ENCODE results near the gene NRN1L.
A peak's percentile ranks its signal among the peaks of the same experiment; 100 is the strongest.
"Not testable (repeated sequence)": the region's sequence is repeated elsewhere in the genome, so short reads cannot be mapped to it uniquely, and the experiment has no call there.

The NRN1L gene

GRCh38 chr16:67862623-67863583 lies 21.8 kb upstream of the NRN1L start:
- no peak for DNase-seq (ENCODE audit: extremely low read depth, low read depth)
- TF ChIP-seq, protein P1, sequence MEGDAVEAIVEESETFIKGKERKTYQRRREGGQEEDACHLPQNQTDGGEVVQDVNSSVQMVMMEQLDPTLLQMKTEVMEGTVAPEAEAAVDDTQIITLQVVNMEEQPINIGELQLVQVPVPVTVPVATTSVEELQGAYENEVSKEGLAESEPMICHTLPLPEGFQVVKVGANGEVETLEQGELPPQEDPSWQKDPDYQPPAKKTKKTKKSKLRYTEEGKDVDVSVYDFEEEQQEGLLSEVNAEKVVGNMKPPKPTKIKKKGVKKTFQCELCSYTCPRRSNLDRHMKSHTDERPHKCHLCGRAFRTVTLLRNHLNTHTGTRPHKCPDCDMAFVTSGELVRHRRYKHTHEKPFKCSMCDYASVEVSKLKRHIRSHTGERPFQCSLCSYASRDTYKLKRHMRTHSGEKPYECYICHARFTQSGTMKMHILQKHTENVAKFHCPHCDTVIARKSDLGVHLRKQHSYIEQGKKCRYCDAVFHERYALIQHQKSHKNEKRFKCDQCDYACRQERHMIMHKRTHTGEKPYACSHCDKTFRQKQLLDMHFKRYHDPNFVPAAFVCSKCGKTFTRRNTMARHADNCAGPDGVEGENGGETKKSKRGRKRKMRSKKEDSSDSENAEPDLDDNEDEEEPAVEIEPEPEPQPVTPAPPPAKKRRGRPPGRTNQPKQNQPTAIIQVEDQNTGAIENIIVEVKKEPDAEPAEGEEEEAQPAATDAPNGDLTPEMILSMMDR (IDR thresholded peaks at IDR 0.05; ENCODE audit: low read depth, low read length), result no peak

GRCh38 chr16:67864044-67864443 lies 20.6 kb upstream of the NRN1L start:
- DNase-seq (ENCODE audit: extremely low read depth, low read depth), result not testable (repeated sequence)

DNA sequence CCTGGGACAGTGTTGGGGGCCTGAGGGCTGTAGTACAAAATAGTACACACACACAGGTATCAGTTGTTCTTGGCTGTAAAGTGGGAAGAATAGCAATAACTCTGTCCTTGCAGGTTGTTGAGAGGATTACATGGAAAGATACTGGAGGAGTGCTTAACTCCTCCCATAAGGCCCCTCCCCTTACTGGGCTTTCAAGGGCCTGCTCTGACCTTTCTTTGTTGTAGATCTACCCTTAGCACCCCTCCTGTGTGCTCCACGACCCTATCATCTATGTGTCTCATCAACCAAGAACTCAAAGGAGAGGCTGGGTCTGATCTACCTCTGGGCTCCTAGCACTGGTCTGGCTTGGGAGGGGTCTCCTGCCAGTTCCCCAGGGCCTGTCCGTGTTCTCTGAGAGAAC lies 20.1 kb upstream of the NRN1L start:
- DNase-seq (ENCODE audit: extremely low read depth, low read depth), result no peak
- TF ChIP-seq, protein P1 (IDR thresholded peaks at IDR 0.05; ENCODE audit: low read depth, low read length), result no peak

- no peak for DNase-seq (ENCODE audit: extremely low read depth, low read depth)
- TF ChIP-seq, protein P1 (IDR thresholded peaks at IDR 0.05; ENCODE audit: low read depth, low read length), result peak; percentile 41
These were observed 19.4 kb upstream of the NRN1L start for GRCh38 chr16:67865318-67865717.

GRCh38 chr16:67868290-67868689 lies 16.4 kb upstream of the NRN1L start:
- DNase-seq (ENCODE audit: extremely low read depth, low read depth), result no peak
- TF ChIP-seq, protein P1 (IDR thresholded peaks at IDR 0.05; ENCODE audit: low read depth, low read length), result no peak

- TF ChIP-seq, protein P1 (IDR thresholded peaks at IDR 0.05; ENCODE audit: low read depth, low read length), result no peak
- no peak for DNase-seq (ENCODE audit: extremely low read depth, low read depth)
These were observed 15.0 kb upstream of the NRN1L start for GRCh38 chr16:67869653-67870052.

DNA sequence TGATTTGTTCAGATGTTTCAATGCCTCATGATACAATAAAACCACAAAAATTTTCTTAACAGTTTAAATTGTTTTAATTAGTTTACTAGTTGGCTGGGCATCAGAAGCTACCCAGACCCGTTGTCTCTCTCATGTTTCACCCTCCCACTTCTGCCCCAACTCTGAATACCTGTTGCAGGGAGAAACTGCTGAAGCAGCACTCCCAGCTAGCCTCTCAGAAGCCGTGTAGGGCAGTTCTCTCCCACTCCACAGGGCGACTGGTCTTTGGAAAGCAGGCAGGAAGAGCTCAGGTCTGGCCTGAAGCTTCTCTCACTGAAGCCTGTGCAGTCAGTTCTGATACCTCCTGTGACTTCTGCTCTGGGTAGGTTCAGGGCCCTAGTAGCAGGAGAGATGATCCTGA lies 13.4 kb upstream of the NRN1L start:
- TF ChIP-seq, protein P1 (IDR thresholded peaks at IDR 0.05; ENCODE audit: low read depth, low read length), result no peak
- DNase-seq (ENCODE audit: extremely low read depth, low read depth), result no peak

Measured in AG09319 (cell line).